Hippocampal formation (tissue), 2 donors: ENCODE measurements around the gene CREG2.

Experiments
- DNase-seq, 2 donors: peaks; one replicate each; lab custom pipeline; 2025; lab: John Stamatoyannopoulos, UW

CREG2 gene, protein sequence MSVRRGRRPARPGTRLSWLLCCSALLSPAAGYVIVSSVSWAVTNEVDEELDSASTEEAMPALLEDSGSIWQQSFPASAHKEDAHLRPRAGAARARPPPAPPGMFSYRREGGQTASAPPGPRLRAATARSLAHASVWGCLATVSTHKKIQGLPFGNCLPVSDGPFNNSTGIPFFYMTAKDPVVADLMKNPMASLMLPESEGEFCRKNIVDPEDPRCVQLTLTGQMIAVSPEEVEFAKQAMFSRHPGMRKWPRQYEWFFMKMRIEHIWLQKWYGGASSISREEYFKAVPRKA

DNA sequence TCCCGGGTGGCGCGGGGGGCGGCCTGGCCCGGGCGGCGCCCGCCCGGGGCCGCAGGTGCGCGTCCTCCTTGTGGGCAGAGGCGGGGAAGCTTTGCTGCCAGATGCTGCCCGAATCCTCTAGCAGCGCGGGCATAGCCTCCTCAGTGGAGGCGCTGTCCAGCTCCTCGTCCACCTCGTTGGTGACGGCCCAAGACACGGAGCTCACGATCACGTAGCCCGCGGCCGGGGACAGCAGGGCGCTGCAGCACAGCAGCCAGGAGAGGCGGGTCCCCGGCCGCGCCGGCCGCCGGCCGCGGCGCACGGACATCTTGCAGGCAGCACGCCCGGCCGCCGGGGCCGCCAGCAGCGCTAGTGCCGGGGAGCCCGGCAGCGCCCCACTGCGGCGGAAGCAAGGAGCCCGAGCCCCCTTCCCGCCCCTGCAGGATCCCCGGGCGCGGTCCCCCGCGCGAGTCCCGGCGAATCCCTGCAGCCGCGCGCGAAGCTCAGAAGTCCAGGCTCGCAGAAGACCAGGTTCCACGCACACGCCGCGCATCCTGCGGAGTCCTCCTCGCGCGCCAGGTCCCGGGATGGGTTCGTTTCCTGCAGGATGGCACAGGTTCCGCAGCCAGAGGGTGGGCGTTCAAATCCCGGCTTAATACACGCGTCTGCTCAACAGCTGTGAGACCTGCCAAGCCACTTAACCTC lies at the start of gene CREG2:
TSS of gene CREG2 (minus strand) at position 353 of the 684 bp plus-strand sequence. CDS start at position 307, 46 bp downstream.
- DNase-seq, result peak; percentile 47 to 64

DNA sequence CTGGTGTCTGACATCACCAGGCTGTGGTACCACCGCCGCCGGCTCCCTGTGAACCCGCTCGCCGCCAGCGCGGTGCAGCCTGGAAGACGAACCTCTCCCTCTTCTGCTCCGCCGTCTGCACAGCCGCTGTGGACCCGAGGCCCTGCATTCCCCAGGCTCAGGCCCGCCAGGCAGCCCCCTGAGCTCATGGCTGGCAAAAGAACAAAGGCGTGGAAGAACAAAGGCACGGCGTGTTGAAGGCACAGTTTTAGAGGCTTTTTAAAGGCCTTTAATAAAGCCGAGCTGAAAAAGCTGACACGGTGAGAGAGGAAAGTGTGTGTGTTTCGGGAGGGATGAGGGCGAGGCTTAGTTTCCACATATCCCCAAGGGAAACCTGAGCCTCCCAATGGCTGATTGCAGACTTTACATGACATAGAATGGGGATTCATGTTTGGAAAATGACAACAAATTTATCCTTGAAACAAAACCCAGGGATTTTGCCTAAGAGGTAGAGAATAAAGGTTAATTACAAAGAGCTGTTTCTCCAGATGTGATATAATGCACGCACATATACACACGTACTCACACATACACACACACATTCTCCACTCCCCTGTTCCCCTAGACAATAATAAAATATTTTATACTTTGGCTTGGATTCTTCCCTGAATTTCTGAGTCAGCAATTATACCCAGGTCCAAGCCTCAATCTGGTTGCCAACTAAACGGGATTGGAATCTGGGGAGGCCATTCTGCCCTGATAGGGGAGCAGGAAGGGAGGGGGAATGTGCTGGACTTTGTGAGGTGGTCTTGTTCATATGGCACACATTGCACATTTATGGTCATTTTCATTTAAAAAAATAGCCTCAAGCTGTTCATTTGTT lies 47.9 kb upstream of the CREG2 start:
- no peak for DNase-seq

DNA sequence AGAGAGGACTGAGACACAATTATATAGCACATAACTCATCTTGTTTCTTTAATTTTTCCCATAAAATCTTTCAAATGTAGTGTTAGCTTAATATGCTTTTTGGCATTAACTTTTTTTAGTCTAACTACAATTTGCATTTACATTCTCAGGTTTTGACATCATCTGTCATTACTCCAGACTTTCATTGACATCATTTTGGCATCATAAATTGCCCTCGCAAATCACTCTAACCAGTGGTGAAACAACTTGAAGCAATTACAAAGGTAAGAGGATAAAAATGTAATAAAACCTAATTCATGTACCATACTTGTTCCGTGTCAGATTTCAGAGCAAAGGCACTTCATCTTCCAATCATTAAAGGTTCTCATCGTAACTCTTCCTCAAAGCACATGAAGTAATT lies 46.2 kb upstream of the CREG2 start:
- DNase-seq, result no peak

DNA sequence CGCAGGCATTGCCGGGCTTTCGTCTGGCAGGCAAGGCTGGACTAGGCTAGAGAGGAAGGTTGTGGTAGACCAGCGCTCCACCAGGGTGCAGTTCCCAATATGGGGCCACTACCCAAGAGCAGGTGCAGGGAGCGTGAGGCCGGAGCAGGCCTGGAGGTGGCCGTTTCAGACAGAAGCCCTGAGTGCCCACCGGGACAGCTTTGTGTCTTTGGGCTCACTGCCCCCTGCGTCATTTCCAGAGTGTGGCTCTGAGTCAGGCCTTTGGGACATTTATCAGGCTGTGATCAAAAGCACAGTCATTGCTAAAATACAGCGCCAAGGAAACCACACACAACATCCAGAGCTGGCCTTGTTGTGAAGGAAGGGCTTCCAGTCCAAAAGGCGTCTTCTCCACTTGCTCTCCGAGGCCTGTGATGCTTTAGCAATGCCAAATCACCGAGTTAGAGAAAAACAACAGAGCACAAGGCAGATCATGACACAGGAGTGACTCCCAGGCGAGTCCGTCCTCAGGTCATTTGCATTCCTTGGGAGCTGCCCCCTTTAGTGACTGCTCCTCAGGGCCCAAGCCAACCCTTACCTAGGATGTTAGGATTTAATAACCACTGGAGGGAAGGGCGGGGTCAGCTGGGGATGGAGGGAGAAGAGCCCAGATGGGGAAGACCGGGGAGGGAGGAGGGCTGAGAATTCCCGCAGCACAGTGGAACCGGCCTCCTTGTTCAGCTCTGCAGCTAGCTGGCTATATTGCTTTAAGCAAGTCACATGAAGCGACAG lies 45.3 kb upstream of the CREG2 start:
- no peak for DNase-seq

DNA sequence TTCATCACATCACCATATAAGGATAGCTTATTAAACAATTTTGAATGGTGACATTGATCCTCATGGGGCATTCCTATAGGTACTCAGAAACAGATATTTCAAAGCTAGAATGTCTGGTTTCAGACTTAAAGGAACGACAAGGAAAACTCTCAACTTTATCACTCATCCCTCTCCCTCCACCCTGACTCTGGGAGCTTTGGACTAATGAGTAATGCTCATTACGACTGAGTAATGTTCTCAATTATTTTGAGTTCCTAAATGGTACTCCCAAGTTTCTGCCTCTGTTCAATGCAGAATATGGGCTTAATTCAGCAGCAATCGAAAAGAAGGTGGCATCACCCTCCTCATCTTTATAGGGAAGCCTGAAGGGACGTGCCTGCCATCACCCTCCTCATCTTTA lies 44.2 kb upstream of the CREG2 start:
- no peak for DNase-seq

DNA sequence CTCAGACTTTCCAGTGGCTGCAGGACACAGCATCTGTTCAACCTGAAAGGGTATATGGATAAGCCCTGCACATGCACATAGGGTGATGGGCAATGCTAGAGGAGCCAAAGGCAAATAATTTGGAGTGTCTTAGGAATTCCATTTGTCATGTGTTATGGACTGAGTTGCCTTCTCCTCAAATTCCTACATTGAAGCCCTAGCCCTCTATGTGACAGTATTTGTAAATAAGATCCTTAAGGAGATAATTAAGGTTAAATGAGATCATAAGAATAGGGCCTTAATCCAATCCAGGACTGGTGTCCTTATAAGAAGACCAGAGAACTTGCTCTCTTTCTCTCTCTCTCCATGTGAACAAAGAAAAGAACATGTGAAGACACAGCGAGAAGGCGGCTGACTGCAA lies 42.9 kb upstream of the CREG2 start:
- DNase-seq, result no peak

DNA sequence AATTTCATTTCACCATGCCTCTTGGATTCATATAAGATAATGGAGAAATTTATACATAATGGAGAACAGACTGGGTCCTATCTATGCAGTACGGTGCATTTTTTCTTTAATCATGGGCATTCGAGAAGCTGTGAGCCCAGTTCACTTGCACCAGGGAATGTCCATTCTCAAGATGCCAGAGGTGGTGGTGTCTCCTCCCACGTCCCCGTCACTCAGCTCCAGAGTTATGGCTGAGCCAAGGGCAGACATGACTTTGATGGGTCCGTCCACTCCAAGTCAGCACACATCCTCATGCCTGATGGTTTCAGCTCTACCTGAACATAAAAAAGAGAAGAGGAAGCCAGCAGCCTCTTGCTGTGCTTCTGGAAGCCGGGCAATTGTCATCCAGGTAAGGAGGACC lies 42.1 kb upstream of the CREG2 start:
- DNase-seq, result no peak

DNA sequence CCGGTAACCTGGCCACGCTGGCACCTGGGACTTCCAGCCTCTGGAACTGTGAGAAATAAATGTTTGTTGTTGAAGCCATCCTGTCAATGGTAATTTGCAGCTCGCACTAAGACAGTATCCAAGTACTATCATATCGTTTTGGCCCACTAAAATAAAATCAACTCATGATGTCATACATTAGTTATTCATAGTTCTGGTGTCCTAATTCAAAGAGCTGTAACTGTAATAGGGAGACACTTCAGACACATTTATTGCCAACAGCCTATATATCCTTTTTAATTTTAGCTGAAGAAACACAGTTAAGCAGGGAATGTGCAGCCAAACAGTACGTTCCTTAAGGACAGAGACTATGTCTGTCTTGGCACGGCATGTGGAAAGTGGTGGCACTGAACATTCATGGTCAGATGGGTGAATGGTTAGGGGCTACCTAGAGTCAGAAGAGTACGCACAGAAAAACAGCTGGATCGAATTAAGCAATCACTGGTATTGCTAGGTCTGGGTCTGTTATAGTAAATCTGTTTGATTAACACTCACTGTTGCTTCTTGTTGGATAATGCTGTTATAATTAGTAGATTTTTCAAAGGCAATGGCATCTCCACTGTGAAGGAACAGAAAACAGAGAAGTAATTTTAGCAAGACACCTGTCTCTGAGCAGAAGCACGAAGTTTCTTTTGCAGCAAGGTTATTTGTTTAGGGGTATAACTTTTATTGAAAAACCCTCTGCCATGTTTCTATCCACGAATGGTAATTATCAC lies 41.3 kb upstream of the CREG2 start:
- no peak for DNase-seq

DNA sequence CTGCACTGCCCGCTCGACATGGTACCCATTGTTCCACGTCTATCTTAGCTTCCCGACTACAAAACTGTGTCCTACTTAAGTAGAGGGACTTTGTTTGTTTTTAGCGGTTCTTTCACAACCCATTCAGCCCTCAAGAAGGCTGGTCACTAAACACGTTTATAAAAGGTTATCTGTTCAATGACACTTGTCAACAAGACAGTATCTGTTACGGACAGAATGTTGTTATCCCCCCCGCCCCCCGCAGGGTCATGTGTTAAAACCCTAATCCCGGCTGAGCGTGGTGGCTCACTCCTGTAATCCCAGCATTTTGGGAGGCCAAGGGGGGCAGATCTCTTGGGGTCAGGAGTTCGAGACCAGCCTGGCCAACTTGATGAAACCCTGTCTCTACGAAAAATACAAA lies 40.4 kb upstream of the CREG2 start:
- DNase-seq, result no peak

DNA sequence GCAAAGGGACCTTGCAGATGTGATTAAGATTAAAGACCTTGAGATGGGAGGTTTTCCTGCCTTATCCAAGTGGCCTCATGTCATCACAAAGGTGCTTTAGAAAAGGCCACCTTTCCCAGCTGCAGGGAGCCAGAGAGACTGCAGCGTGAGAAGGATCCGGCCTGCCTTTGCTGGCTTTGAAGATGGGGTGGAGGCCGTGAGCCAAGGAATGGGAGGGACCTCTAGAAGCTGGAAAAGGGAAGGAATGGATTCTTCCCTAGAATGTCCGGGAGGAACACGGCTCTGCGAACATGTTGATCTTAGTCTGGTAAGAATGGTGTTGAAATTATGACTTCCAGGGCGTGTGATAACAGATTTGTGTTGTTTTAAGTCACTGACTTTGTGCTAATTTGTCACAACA lies 39.9 kb upstream of the CREG2 start:
- no peak for DNase-seq

DNA sequence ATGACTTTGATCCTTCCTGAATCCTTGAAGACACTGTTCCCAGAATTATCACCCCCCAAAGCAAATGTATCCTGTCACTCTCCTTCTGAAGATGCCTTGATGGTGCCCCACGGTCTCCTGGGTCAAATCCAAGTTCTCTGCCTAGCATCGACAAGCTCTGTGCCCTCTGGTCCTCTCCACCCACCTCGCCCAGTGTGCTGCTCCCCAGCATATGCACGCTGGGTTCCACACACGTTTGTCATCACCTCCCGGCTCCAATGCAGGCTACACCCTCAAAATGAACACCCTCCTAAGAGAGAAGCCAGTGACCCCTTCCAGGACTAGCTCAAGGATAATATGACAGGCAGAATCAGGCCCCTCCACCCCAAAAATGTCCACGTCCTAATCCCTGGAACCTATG lies 39.5 kb upstream of the CREG2 start:
- DNase-seq, result no peak

DNA sequence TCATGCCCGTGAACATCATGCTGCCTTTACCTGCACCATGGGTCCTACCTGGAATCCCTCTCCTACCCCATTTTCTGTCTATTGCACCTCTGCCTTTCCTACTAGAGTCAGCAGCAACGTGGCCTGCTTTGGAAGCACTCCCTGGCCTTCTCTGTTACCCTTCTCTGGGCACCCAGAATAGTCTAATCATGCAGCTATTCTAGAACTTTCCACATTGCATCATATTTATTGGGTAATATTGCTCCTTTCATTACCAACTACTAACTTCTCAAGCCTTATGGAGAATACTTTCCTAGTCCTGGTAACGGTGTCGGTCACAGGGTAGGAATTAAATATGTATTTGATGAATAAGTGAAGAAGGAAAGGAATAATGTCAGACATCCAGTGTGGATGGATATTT lies 33.3 kb upstream of the CREG2 start:
- DNase-seq, result no peak

DNA sequence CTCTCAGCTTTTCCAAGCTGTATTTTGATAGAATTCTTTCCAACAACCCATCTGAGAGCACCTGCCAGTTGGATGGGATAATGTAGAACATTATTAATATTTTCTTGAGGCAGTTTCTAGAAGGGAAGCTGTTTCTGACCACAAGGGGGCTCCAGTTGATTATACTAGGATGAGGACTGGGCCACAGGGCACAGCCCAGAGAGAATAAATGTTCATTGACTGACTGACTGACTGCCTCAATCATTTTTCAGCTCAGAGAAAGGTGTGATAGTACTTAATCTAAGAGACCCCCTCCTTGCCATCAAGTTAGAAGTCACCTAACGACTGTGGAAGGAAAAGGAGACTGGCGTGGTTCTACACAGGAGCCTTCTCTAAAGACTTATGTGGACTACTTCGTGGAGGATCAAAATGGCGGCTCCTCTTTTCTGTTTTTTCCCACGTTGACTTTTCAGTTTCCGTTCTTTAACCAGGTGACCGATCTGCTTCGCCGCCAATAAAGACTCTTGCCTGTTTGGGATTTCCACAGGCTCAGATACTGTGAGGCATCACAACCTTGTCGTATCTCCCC lies 31.9 kb upstream of the CREG2 start:
- DNase-seq, result peak; percentile 19 to 46

DNA sequence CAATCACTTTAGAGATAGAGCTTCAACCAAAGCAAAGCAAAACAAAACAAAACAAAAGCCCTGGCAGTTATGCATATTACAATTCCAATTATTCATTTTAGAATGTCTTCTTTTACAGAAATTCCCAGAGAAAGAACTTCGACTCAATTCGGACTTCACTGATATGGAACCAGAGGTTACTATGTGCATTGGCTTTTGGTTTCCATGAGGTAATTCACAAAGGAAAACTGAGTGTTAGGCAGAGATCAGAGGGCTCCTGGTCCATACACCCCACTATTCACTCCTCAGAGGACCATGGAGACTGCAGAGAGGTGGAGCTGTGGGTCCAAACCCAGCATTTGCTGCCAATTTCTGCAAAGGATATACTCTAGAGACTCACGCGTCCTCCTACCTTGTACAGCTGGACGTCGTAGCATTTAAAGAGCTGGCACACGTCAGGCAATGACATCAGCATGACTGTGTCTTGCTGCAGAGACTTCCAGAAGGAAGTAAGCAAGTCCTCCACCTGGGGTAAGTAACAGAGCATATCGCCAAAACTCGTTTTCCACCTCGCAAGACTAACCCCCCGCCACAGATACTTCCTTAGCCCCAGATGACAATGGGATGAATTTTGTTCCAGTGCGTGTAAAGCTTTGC lies 31.3 kb upstream of the CREG2 start:
- DNase-seq, result no peak

DNA sequence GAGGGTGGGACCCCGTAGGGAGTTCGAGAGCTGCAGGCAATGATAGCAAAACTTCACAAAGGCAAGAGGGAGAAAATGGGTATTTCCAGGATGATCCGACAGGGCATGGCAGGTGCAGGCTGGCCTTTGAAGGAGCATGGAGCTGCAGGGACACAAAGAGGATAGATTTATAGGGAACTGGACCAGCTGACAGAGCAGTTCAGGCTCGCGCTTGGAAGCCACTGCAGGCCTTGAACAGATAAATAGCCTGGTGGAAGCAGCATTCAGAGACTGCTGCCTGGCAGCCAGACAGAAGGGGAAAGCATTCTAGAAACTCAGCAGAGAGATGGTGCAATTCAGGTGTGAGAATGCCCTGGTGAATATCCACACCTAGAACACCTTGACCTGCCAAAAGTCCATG lies 29.3 kb upstream of the CREG2 start:
- no peak for DNase-seq

DNA sequence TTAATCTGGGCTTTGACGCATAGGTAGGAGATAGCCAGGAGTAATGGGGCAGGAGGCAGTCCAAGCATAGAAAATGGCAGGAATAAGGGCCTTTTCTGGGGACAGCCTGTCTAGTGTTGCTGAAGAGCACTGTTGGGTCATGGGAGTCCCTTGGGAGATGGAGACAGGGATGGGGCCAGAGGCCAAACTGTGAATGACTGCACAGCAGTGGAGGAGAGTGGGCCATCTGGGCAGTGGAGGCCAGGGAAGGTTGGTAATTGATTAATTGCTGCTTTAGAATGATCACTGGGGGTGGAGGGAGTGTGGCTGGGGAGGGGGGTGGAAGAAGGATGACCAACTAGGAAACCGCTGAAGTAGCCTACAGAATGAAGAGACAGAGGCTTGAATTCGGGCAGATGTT lies 28.6 kb upstream of the CREG2 start:
- DNase-seq, result no peak

DNA sequence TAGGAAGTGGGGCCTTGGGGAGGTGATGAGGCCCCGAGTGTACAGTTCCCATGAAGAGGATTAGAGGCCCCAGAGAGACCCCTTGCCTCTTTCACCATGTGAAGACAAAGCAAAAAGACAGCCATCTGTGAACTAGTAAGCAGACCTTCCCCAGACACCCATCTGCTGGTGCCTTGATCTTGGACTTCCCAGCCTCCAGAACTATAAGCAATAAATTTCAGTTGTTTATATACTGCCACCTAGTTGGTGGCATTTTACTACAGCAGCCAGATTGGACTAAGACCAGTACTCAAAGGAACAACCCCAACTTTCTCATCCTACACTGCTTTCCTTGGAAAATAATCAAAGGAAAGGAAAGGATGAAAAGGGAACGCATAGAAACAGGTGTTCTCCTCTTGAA lies 27.9 kb upstream of the CREG2 start:
- DNase-seq, result no peak

DNA sequence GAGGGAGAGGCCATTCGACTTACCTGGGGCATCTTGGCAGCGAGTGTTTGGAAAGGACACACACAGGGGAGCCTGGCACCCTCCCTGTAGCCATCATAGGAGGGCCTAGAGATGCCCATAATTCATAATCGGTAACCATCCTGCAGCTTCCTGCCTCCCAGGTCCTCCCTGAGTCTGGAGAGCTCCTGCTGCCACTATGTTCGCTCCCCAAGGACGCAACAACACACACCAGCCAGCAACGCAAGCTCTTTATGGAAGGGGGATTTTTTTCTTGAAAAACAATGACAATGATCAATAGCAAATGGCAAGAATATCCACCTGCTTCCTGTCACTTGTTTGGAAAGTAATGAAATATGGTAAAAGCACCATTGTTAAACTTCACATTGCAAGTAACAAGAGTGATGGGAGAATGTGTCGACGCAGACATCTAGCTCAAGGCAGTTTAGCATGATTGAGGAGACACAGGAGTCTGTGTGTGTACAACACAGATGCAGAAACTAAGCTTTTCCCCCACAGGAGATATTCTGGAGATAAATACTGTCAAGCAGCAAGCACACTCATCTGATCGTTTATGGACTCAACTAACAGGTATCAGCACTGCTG lies 24.9 kb upstream of the CREG2 start:
- DNase-seq, result no peak

DNA sequence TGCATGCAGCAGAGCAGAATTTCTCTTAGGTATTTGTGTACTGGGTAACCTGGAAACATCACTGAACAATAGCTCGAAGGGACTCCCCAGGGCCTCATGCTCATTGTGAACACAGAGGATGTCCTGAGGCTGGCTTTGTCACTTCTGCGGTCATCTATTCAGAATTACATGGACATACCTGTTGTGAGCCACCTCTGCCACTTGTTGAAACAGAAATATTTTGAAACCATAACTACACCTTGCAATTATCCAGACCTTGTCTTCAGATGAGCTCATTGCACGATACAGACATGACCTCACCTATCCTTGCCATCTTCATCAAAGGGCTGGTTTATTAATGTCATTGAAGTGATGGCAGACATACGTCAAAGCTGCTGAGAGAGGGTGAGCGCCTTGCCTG lies 23.4 kb upstream of the CREG2 start:
- no peak for DNase-seq

DNA sequence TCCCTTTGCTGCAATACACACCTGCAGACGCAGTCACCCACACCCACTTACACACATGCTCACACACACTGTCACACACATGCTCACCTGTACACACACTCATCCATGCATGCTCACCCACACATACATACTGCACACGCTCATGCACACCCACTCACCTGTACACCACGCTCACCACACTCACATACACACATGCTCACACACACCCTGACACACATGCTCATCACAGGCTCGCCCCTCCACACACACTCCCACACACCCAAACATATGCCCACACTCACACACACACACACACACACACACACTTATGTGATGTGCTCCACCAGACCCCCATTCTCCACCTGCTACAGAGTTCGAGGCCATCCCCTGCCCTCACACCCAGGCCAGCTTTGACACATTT lies 22.8 kb upstream of the CREG2 start:
- DNase-seq, result no peak
